ENCODE measurements around the gene ARID3A. TPM values are rescaled to one million over a fixed set of nuclear protein-coding genes. Genes with fewer than 3 reads are reported as not detected.

ARID3A gene
- total RNA-seq, 1 donor from 2014 or later = 6.6 TPM

GRCh38 chr19:1007399-1008251 lies 81.8 kb downstream of the ARID3A start:
- no peaks in the 10 kb centered on the region for H3K9me3 Mint-ChIP-seq (ENCODE audit: low read depth)
- H3K4me3 Mint-ChIP-seq (ENCODE audit: unreplicated experiment) = no peak overlapping the region
- no peak overlapping the region for H3K27ac Mint-ChIP-seq (ENCODE audit: unreplicated experiment)
- no peak for DNase-seq (ENCODE audit: low spot score)
- peaks cover 3% of the 10 kb centered on the region for H3K36me3 Mint-ChIP-seq (ENCODE audit: low read depth)
- TF ChIP-seq, protein P1, sequence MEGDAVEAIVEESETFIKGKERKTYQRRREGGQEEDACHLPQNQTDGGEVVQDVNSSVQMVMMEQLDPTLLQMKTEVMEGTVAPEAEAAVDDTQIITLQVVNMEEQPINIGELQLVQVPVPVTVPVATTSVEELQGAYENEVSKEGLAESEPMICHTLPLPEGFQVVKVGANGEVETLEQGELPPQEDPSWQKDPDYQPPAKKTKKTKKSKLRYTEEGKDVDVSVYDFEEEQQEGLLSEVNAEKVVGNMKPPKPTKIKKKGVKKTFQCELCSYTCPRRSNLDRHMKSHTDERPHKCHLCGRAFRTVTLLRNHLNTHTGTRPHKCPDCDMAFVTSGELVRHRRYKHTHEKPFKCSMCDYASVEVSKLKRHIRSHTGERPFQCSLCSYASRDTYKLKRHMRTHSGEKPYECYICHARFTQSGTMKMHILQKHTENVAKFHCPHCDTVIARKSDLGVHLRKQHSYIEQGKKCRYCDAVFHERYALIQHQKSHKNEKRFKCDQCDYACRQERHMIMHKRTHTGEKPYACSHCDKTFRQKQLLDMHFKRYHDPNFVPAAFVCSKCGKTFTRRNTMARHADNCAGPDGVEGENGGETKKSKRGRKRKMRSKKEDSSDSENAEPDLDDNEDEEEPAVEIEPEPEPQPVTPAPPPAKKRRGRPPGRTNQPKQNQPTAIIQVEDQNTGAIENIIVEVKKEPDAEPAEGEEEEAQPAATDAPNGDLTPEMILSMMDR (IDR thresholded peaks at IDR 0.05) = no peak
- H3K27me3 Mint-ChIP-seq (ENCODE audit: low read depth) = peaks cover 3% of the 10 kb centered on the region
- H3K4me1 Mint-ChIP-seq (ENCODE audit: low read depth) = no peaks in the 10 kb centered on the region

- TF ChIP-seq, protein P1 (IDR thresholded peaks at IDR 0.05) = no peak
- Mint-ChIP-seq H3K36me3 (ENCODE audit: low read depth) (peaks cover 3% of the 10 kb centered on the region), H3K9me3 (ENCODE audit: low read depth) (no peaks in the 10 kb centered on the region), H3K4me1 (ENCODE audit: low read depth) (no peaks in the 10 kb centered on the region), H3K27me3 (ENCODE audit: low read depth) (peaks cover 3% of the 10 kb centered on the region), H3K4me3 (ENCODE audit: unreplicated experiment) (no peak overlapping the region), H3K27ac (ENCODE audit: unreplicated experiment) (no peak overlapping the region)
- DNase-seq (ENCODE audit: low spot score) = no peak
Observed at GRCh38 chr19:1008268-1009040, 82.6 kb downstream of the ARID3A start.

DNA sequence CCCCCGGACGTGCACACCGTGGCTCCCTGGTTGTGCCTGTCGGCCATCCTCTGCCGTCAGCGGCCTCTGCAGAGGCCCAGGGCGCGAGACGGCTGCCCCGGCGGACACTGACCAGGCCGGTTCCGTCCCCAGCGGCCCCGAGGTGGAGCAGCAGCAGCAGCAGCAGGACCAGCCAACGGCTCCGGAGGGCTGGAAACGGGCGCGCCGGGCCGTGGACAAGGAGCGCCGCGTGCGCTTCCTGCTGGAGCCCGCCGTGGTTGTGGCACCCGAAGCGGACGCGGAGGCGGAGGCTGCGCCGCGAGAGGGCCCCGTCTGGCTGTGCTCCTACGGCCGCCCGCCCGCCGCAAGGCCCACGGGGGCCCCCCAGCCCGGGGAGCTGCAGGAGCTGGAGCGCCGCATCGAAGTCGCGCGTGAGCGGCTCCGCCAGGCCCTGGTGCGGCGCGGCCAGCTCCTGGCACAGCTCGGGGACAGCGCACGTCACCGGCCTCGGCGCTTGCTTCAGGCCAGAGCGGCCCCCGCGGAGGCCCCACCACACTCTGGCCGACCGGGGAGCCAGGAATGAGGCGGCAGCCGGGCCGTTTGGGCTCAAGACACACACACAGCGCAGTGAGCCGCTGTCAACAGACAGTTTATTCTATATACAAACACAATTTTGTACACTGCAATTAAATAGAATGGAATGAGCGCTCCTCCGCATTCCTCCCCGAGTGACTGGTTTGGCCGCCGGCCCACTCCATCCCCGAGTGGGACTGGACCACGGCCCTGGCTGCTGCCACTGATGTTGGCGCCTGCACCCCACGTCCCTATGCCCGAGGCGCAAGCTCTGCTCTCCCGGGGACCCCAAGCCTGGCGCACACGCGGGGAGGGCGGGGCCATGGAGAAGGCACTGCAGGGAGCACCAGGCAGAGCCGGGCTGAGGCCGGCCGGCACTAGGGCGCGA lies 83.5 kb downstream of the ARID3A start:
- H3K27me3 Mint-ChIP-seq (ENCODE audit: low read depth) = peaks cover 3% of the 10 kb centered on the region
- H3K36me3 Mint-ChIP-seq (ENCODE audit: low read depth) = peaks cover 3% of the 10 kb centered on the region
- DNase-seq (ENCODE audit: low spot score) = no peak
- no peak overlapping the region for H3K27ac Mint-ChIP-seq (ENCODE audit: unreplicated experiment)
- H3K9me3 Mint-ChIP-seq (ENCODE audit: low read depth) = no peaks in the 10 kb centered on the region
- H3K4me3 Mint-ChIP-seq (ENCODE audit: unreplicated experiment) = no peak overlapping the region
- no peaks in the 10 kb centered on the region for H3K4me1 Mint-ChIP-seq (ENCODE audit: low read depth)
- TF ChIP-seq, protein P1 (IDR thresholded peaks at IDR 0.05) = no peak

- H3K4me3 Mint-ChIP-seq (ENCODE audit: unreplicated experiment) = no peak overlapping the region
- no peak overlapping the region for H3K27ac Mint-ChIP-seq (ENCODE audit: unreplicated experiment)
- peaks cover 2% of the 10 kb centered on the region for H3K27me3 Mint-ChIP-seq (ENCODE audit: low read depth)
- no peak for DNase-seq (ENCODE audit: low spot score)
- TF ChIP-seq, protein P1 (IDR thresholded peaks at IDR 0.05) = no peak
- no peaks in the 10 kb centered on the region for H3K9me3 Mint-ChIP-seq (ENCODE audit: low read depth)
- no peaks in the 10 kb centered on the region for H3K4me1 Mint-ChIP-seq (ENCODE audit: low read depth)
- peaks cover 3% of the 10 kb centered on the region for H3K36me3 Mint-ChIP-seq (ENCODE audit: low read depth)
Observed at GRCh38 chr19:1009981-1010538, 84.2 kb downstream of the ARID3A start.
